ENCODE results near the gene KCNMB2.

KCNMB2 gene

GRCh38 chr3:178677961-178678360 lies 141.7 kb downstream of the KCNMB2 start:
- Histone ChIP-seq H3K4me3 (ENCODE audit: low read depth in 1 of 2, low read length in 2 of 2) (no peak overlapping the region), H3K27me3 (ENCODE audit: low read depth, low read length) (no peaks in the 10 kb centered on the region), H3K4me1 (ENCODE audit: control insufficient read depth in 1 of 2, insufficient read depth in 2 of 2, low read length in 2 of 2) (no peaks in the 10 kb centered on the region), H3K27ac (ENCODE audit: low read length) (no peak overlapping the region), H3K36me3 (ENCODE audit: control insufficient read depth in 1 of 2, insufficient read depth in 2 of 2, low read length in 2 of 2) (no peaks in the 10 kb centered on the region), H3K9me3 (ENCODE audit: control insufficient read depth in 1 of 2, low read length in 2 of 2) (no peaks in the 10 kb centered on the region)

GRCh38 chr3:178680037-178680436 lies 143.8 kb downstream of the KCNMB2 start:
- no peaks in the 10 kb centered on the region for H3K4me1 ChIP-seq (ENCODE audit: control insufficient read depth in 1 of 2, insufficient read depth in 2 of 2, low read length in 2 of 2)
- no peaks in the 10 kb centered on the region for H3K36me3 ChIP-seq (ENCODE audit: control insufficient read depth in 1 of 2, insufficient read depth in 2 of 2, low read length in 2 of 2)
- H3K27ac ChIP-seq (ENCODE audit: low read length) = no peak overlapping the region
- H3K4me3 ChIP-seq (ENCODE audit: low read depth in 1 of 2, low read length in 2 of 2) = no peak overlapping the region
- no peaks in the 10 kb centered on the region for H3K27me3 ChIP-seq (ENCODE audit: low read depth, low read length)
- no peaks in the 10 kb centered on the region for H3K9me3 ChIP-seq (ENCODE audit: control insufficient read depth in 1 of 2, low read length in 2 of 2)

- Histone ChIP-seq H3K4me1 (ENCODE audit: control insufficient read depth in 1 of 2, insufficient read depth in 2 of 2, low read length in 2 of 2) (no peaks in the 10 kb centered on the region), H3K4me3 (ENCODE audit: low read depth in 1 of 2, low read length in 2 of 2) (no peak overlapping the region), H3K36me3 (ENCODE audit: control insufficient read depth in 1 of 2, insufficient read depth in 2 of 2, low read length in 2 of 2) (no peaks in the 10 kb centered on the region), H3K27ac (ENCODE audit: low read length) (no peak overlapping the region), H3K27me3 (ENCODE audit: low read depth, low read length) (no peaks in the 10 kb centered on the region), H3K9me3 (ENCODE audit: control insufficient read depth in 1 of 2, low read length in 2 of 2) (no peaks in the 10 kb centered on the region)
Measured at GRCh38 chr3:178680489-178680888, 144.3 kb downstream of the KCNMB2 start.

DNA sequence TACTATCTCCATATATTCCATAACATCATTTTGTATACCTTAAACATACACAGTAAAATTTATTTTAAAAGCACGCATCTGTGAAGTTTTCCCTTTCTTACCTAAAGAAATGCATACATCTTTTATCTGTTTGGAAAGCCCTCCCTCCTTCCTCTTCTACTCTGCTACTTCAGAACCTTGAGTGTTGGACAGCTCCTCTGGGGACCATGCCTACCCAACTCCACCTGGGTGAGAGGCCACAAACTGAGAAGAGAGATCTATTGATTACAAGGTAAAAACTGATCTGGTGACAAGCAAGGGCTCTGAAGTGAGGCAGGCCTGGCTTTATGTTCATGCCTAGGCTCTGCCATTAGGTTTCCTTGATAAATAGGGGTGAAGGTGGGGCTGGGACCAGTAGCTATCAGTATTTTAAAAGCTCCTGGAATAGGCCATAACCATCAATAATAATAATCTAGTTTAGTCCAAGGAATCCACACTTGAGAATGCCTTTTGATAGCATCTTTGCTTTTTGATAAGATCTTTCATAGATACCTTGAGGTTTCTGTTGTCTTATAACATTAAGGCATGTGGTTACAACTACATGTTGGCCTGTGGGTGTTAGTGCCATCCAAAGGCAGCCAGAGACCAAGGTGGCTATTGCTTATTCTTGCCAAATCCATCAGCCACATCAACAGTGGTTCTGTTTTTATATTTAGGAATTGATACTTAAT lies 148.8 kb downstream of the KCNMB2 start:
- Histone ChIP-seq H3K27ac (ENCODE audit: low read length) (no peak overlapping the region), H3K27me3 (ENCODE audit: low read depth, low read length) (no peaks in the 10 kb centered on the region)

DNA sequence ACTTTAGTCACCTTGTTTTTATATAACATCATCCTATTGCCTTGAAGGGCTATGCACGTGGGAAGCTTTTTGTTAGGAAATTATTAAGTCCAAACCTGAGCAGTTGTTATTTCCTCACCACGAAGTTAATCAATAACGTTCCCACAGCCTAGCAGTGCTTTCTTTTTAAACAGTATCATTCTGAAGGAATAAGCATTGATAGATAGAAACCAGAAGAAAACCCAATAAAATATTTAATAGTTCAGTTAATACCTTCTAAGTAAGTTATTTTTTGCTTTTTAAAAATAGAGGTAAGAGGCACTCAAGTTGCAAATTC lies 149.3 kb downstream of the KCNMB2 start:
- H3K9me3 ChIP-seq (ENCODE audit: control insufficient read depth in 1 of 2, low read length in 2 of 2) = no peaks in the 10 kb centered on the region
- H3K27ac ChIP-seq (ENCODE audit: low read length) = no peak overlapping the region
- H3K36me3 ChIP-seq (ENCODE audit: control insufficient read depth in 1 of 2, insufficient read depth in 2 of 2, low read length in 2 of 2) = no peaks in the 10 kb centered on the region
- no peaks in the 10 kb centered on the region for H3K4me1 ChIP-seq (ENCODE audit: control insufficient read depth in 1 of 2, insufficient read depth in 2 of 2, low read length in 2 of 2)
- no peaks in the 10 kb centered on the region for H3K27me3 ChIP-seq (ENCODE audit: low read depth, low read length)
- H3K4me3 ChIP-seq (ENCODE audit: low read depth in 1 of 2, low read length in 2 of 2) = no peak overlapping the region

More for the DNA sequence above, 148.8 kb downstream of the KCNMB2 start:
- H3K36me3 ChIP-seq (ENCODE audit: control insufficient read depth in 1 of 2, insufficient read depth in 2 of 2, low read length in 2 of 2) = no peaks in the 10 kb centered on the region
- H3K4me1 ChIP-seq (ENCODE audit: control insufficient read depth in 1 of 2, insufficient read depth in 2 of 2, low read length in 2 of 2) = no peaks in the 10 kb centered on the region
- H3K4me3 ChIP-seq (ENCODE audit: low read depth in 1 of 2, low read length in 2 of 2) = no peak overlapping the region
- H3K9me3 ChIP-seq (ENCODE audit: control insufficient read depth in 1 of 2, low read length in 2 of 2) = no peaks in the 10 kb centered on the region

- H3K36me3 ChIP-seq (ENCODE audit: control insufficient read depth in 1 of 2, insufficient read depth in 2 of 2, low read length in 2 of 2) = no peaks in the 10 kb centered on the region
- H3K4me3 ChIP-seq (ENCODE audit: low read depth in 1 of 2, low read length in 2 of 2) = no peak overlapping the region
- no peaks in the 10 kb centered on the region for H3K9me3 ChIP-seq (ENCODE audit: control insufficient read depth in 1 of 2, low read length in 2 of 2)
- no peaks in the 10 kb centered on the region for H3K27me3 ChIP-seq (ENCODE audit: low read depth, low read length)
- H3K27ac ChIP-seq (ENCODE audit: low read length) = no peak overlapping the region
- no peaks in the 10 kb centered on the region for H3K4me1 ChIP-seq (ENCODE audit: control insufficient read depth in 1 of 2, insufficient read depth in 2 of 2, low read length in 2 of 2)
Measured at GRCh38 chr3:178686826-178687225, 150.6 kb downstream of the KCNMB2 start.

DNA sequence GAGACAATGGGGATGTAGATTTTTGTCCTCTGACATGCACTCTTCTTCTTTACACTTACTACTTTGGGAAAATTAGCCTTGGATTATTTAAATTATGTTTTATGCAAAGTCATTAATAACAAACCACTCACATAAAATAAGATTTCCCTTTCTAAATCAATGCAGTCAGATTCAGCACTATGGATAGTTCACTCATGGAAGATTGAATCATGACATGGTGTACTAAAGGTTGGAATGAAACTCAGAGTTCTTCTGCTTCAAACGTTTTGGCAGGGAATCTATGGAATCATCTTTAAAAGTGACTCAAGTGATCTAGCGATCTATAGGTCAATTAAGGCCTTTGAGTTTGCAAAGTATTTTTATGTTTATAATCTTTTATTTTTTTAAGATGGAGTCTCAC lies 154.3 kb downstream of the KCNMB2 start:
- no peaks in the 10 kb centered on the region for H3K27me3 ChIP-seq (ENCODE audit: low read depth, low read length)
- H3K4me1 ChIP-seq (ENCODE audit: control insufficient read depth in 1 of 2, insufficient read depth in 2 of 2, low read length in 2 of 2) = no peaks in the 10 kb centered on the region
- H3K36me3 ChIP-seq (ENCODE audit: control insufficient read depth in 1 of 2, insufficient read depth in 2 of 2, low read length in 2 of 2) = no peaks in the 10 kb centered on the region
- no peak overlapping the region for H3K27ac ChIP-seq (ENCODE audit: low read length)
- H3K4me3 ChIP-seq (ENCODE audit: low read depth in 1 of 2, low read length in 2 of 2) = no peak overlapping the region
- H3K9me3 ChIP-seq (ENCODE audit: control insufficient read depth in 1 of 2, low read length in 2 of 2) = no peaks in the 10 kb centered on the region

GRCh38 chr3:178699364-178699763 lies 163.1 kb downstream of the KCNMB2 start:
- H3K27me3 ChIP-seq (ENCODE audit: low read depth, low read length) = no peaks in the 10 kb centered on the region
- H3K36me3 ChIP-seq (ENCODE audit: control insufficient read depth in 1 of 2, insufficient read depth in 2 of 2, low read length in 2 of 2) = no peaks in the 10 kb centered on the region
- no peak overlapping the region for H3K27ac ChIP-seq (ENCODE audit: low read length)
- no peaks in the 10 kb centered on the region for H3K4me1 ChIP-seq (ENCODE audit: control insufficient read depth in 1 of 2, insufficient read depth in 2 of 2, low read length in 2 of 2)
- H3K4me3 ChIP-seq (ENCODE audit: low read depth in 1 of 2, low read length in 2 of 2) = no peak overlapping the region
- peaks cover 0 to 11% of the 10 kb centered on the region in 2 donors for H3K9me3 ChIP-seq (ENCODE audit: control insufficient read depth in 1 of 2, low read length in 2 of 2)

GRCh38 chr3:178699810-178700209 lies 163.6 kb downstream of the KCNMB2 start:
- H3K36me3 ChIP-seq (ENCODE audit: control insufficient read depth in 1 of 2, insufficient read depth in 2 of 2, low read length in 2 of 2) = no peaks in the 10 kb centered on the region
- peaks cover 0 to 11% of the 10 kb centered on the region in 2 donors for H3K9me3 ChIP-seq (ENCODE audit: control insufficient read depth in 1 of 2, low read length in 2 of 2)
- H3K4me3 ChIP-seq (ENCODE audit: low read depth in 1 of 2, low read length in 2 of 2) = no peak overlapping the region
- H3K27me3 ChIP-seq (ENCODE audit: low read depth, low read length) = no peaks in the 10 kb centered on the region
- H3K4me1 ChIP-seq (ENCODE audit: control insufficient read depth in 1 of 2, insufficient read depth in 2 of 2, low read length in 2 of 2) = no peaks in the 10 kb centered on the region
- no peak overlapping the region for H3K27ac ChIP-seq (ENCODE audit: low read length)

GRCh38 chr3:178703268-178703975 lies 167.2 kb downstream of the KCNMB2 start:
- Histone ChIP-seq H3K4me3 (ENCODE audit: low read depth in 1 of 2, low read length in 2 of 2) (no peak overlapping the region), H3K9me3 (ENCODE audit: control insufficient read depth in 1 of 2, low read length in 2 of 2) (peaks cover 0 to 2% of the 10 kb centered on the region in 2 donors), H3K27ac (ENCODE audit: low read length) (peak overlapping the region; percentile 56), H3K4me1 (ENCODE audit: control insufficient read depth in 1 of 2, insufficient read depth in 2 of 2, low read length in 2 of 2) (peaks cover 0 to 6% of the 10 kb centered on the region in 2 donors), H3K36me3 (ENCODE audit: control insufficient read depth in 1 of 2, insufficient read depth in 2 of 2, low read length in 2 of 2) (no peaks in the 10 kb centered on the region), H3K27me3 (ENCODE audit: low read depth, low read length) (no peaks in the 10 kb centered on the region)

GRCh38 chr3:178705925-178706324 lies 169.7 kb downstream of the KCNMB2 start:
- H3K9me3 ChIP-seq (ENCODE audit: control insufficient read depth in 1 of 2, low read length in 2 of 2) = no peaks in the 10 kb centered on the region
- no peaks in the 10 kb centered on the region for H3K36me3 ChIP-seq (ENCODE audit: control insufficient read depth in 1 of 2, insufficient read depth in 2 of 2, low read length in 2 of 2)
- H3K4me1 ChIP-seq (ENCODE audit: control insufficient read depth in 1 of 2, insufficient read depth in 2 of 2, low read length in 2 of 2) = peaks cover 0 to 10% of the 10 kb centered on the region in 2 donors
- no peak overlapping the region for H3K27ac ChIP-seq (ENCODE audit: low read length)
- H3K4me3 ChIP-seq (ENCODE audit: low read depth in 1 of 2, low read length in 2 of 2) = no peak overlapping the region
- no peaks in the 10 kb centered on the region for H3K27me3 ChIP-seq (ENCODE audit: low read depth, low read length)

DNA sequence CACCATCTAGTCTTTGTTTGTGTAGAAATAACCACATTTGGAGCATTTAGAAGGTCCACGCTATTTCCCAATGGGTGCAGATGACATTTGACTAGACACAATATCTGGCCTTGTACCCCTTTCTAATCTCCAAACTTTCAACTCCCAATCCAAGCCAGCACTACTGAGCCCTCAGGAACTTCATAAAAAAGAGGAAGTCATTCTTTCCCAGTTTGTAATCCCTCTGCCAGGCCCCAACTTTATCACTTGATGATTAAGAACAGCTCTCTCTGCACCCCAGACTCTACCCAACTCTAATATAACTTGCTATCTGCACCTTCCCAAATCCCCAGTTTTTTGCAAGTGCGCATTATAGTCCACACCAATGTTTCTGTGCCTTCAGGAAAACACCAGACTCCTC lies 170.2 kb downstream of the KCNMB2 start:
- no peak overlapping the region for H3K4me3 ChIP-seq (ENCODE audit: low read depth in 1 of 2, low read length in 2 of 2)
- peaks cover 0 to 10% of the 10 kb centered on the region in 2 donors for H3K4me1 ChIP-seq (ENCODE audit: control insufficient read depth in 1 of 2, insufficient read depth in 2 of 2, low read length in 2 of 2)
- no peaks in the 10 kb centered on the region for H3K36me3 ChIP-seq (ENCODE audit: control insufficient read depth in 1 of 2, insufficient read depth in 2 of 2, low read length in 2 of 2)
- no peaks in the 10 kb centered on the region for H3K27me3 ChIP-seq (ENCODE audit: low read depth, low read length)
- H3K27ac ChIP-seq (ENCODE audit: low read length) = no peak overlapping the region
- H3K9me3 ChIP-seq (ENCODE audit: control insufficient read depth in 1 of 2, low read length in 2 of 2) = no peaks in the 10 kb centered on the region
